Measurements from ENCODE around the gene STARD9. TPM values are rescaled to one million over a fixed set of nuclear protein-coding genes. Genes with fewer than 3 reads are reported as not detected.

The STARD9 gene
- total RNA-seq = 9.8 TPM
- under 1 TPM; 0.07 to 0.24 (median 0.14) TPM for polyA plus RNA-seq

- H3K36me3 ChIP-seq (ENCODE audit: control insufficient read depth, insufficient read depth, low read length) = no peaks in the 10 kb centered on the region
- Mint-ChIP-seq H3K4me1 (peaks cover 9 to 37% (median 15%) of the 10 kb centered on the region in 4 donors), H3K9me3 (no peaks in the 10 kb centered on the region), H3K36me3 (no peaks in the 10 kb centered on the region), H3K27me3 (peaks cover 21% of the 10 kb centered on the region), H3K27ac (peak within 1 kb of the TSS; percentile 45 to 92 (median 65)), H3K4me3 (peak within 1 kb of the TSS; percentile 84 to 96 (median 92))
- no peaks in the 10 kb centered on the region for H3K27me3 ChIP-seq (ENCODE audit: control insufficient read depth, insufficient read depth, low read length)
- ATAC-seq (ENCODE audit: low read depth in 2 of 2) (peak; percentile 93 to 94), DNase-seq (peak; percentile 89 to 97 (median 93))
- peak within 1 kb of the TSS; percentile 55 for H3K27ac ChIP-seq (ENCODE audit: insufficient read depth, low read length, poor library complexity, severe bottlenecking)
- peak within 1 kb of the TSS; percentile 72 for H3K4me3 ChIP-seq (ENCODE audit: low read depth, low read length)
- no peaks in the 10 kb centered on the region for H3K9me3 ChIP-seq (ENCODE audit: control insufficient read depth in 2 of 2, low read length in 2 of 2)
- H3K4me1 ChIP-seq (ENCODE audit: control insufficient read depth, insufficient read depth, low read length, poor library complexity, severe bottlenecking) = peaks cover 14% of the 10 kb centered on the region
Observed at GRCh38 chr15:42575188-42576039, at the start of gene STARD9. Gene STARD9, plus strand, starts transcription at chr15:42575606. Its CDS starts 110 bp downstream, at chr15:42575716.

GRCh38 chr15:42528970-42529369, 46.4 kb upstream of the STARD9 start:
- H3K4me1 ChIP-seq (ENCODE audit: control insufficient read depth, insufficient read depth, low read length, poor library complexity, severe bottlenecking) = no peaks in the 10 kb centered on the region
- H3K27me3 ChIP-seq (ENCODE audit: control insufficient read depth, insufficient read depth, low read length) = no peaks in the 10 kb centered on the region
- no peak overlapping the region for H3K27ac ChIP-seq (ENCODE audit: insufficient read depth, low read length, poor library complexity, severe bottlenecking)
- H3K36me3 ChIP-seq (ENCODE audit: control insufficient read depth, insufficient read depth, low read length) = peaks cover 27% of the 10 kb centered on the region
- Mint-ChIP-seq H3K4me1 (peaks cover 0 to 4% (median 1%) of the 10 kb centered on the region in 4 donors), H3K27ac (no peak overlapping the region), H3K36me3 (peaks cover 27% of the 10 kb centered on the region), H3K27me3 (no peaks in the 10 kb centered on the region), H3K9me3 (no peaks in the 10 kb centered on the region), H3K4me3 (no peak overlapping the region)
- H3K9me3 ChIP-seq (ENCODE audit: control insufficient read depth in 2 of 2, low read length in 2 of 2) = no peaks in the 10 kb centered on the region
- ATAC-seq (ENCODE audit: low read depth in 2 of 2) (no peak), DNase-seq (no peak)
- no peak overlapping the region for H3K4me3 ChIP-seq (ENCODE audit: low read depth, low read length)

GRCh38 chr15:42533246-42533645, 42.2 kb upstream of the STARD9 start:
- no peaks in the 10 kb centered on the region for H3K27me3 ChIP-seq (ENCODE audit: control insufficient read depth, insufficient read depth, low read length)
- DNase-seq = no peak
- H3K4me3 Mint-ChIP-seq = no peak overlapping the region
- no peak overlapping the region for H3K27ac ChIP-seq (ENCODE audit: insufficient read depth, low read length, poor library complexity, severe bottlenecking)
- H3K36me3 Mint-ChIP-seq = peaks cover 36% of the 10 kb centered on the region
- H3K27ac Mint-ChIP-seq = no peak overlapping the region
- ATAC-seq (ENCODE audit: low read depth in 2 of 2) = no peak
- peaks cover 0 to 14% (median 0%) of the 10 kb centered on the region in 4 donors for H3K4me1 Mint-ChIP-seq
- no peaks in the 10 kb centered on the region for H3K4me1 ChIP-seq (ENCODE audit: control insufficient read depth, insufficient read depth, low read length, poor library complexity, severe bottlenecking)
- no peaks in the 10 kb centered on the region for H3K9me3 ChIP-seq (ENCODE audit: control insufficient read depth in 2 of 2, low read length in 2 of 2)
- H3K4me3 ChIP-seq (ENCODE audit: low read depth, low read length) = no peak overlapping the region
- H3K9me3 Mint-ChIP-seq = peaks cover 0 to 2% (median 0%) of the 10 kb centered on the region in 7 donors
- peaks cover 24% of the 10 kb centered on the region for H3K36me3 ChIP-seq (ENCODE audit: control insufficient read depth, insufficient read depth, low read length)
- H3K27me3 Mint-ChIP-seq = no peaks in the 10 kb centered on the region

- Histone ChIP-seq H3K27ac (ENCODE audit: insufficient read depth, low read length, poor library complexity, severe bottlenecking) (peak overlapping the region; percentile 34), H3K4me1 (ENCODE audit: control insufficient read depth, insufficient read depth, low read length, poor library complexity, severe bottlenecking) (peaks cover 50% of the 10 kb centered on the region), H3K36me3 (ENCODE audit: control insufficient read depth, insufficient read depth, low read length) (peaks cover 28% of the 10 kb centered on the region), H3K27me3 (ENCODE audit: control insufficient read depth, insufficient read depth, low read length) (no peaks in the 10 kb centered on the region), H3K4me3 (ENCODE audit: low read depth, low read length) (peak overlapping the region; percentile 99), H3K9me3 (ENCODE audit: control insufficient read depth in 2 of 2, low read length in 2 of 2) (no peaks in the 10 kb centered on the region)
- Mint-ChIP-seq H3K9me3 (no peaks in the 10 kb centered on the region), H3K4me3 (peak overlapping the region; percentile 3 to 89 (median 8)), H3K27ac (peak overlapping the region; percentile 15 to 98 (median 37)), H3K27me3 (peaks cover 4% of the 10 kb centered on the region), H3K4me1 (peaks cover 24 to 50% (median 41%) of the 10 kb centered on the region in 4 donors), H3K36me3 (peaks cover 22% of the 10 kb centered on the region)
- DNase-seq (no peak), ATAC-seq (ENCODE audit: low read depth in 2 of 2) (no peak)
Observed at GRCh38 chr15:42544853-42545629, 30.4 kb upstream of the STARD9 start.

GRCh38 chr15:42547918-42548248, 27.5 kb upstream of the STARD9 start:
- H3K36me3 Mint-ChIP-seq = peaks cover 15% of the 10 kb centered on the region
- peak overlapping the region; percentile 98 to 100 (median 100) for H3K27ac Mint-ChIP-seq
- Histone ChIP-seq H3K4me3 (ENCODE audit: low read depth, low read length) (peak overlapping the region; percentile 99), H3K4me1 (ENCODE audit: control insufficient read depth, insufficient read depth, low read length, poor library complexity, severe bottlenecking) (peaks cover 62% of the 10 kb centered on the region), H3K27ac (ENCODE audit: insufficient read depth, low read length, poor library complexity, severe bottlenecking) (peak overlapping the region; percentile 82), H3K36me3 (ENCODE audit: control insufficient read depth, insufficient read depth, low read length) (peaks cover 20% of the 10 kb centered on the region), H3K27me3 (ENCODE audit: control insufficient read depth, insufficient read depth, low read length) (no peaks in the 10 kb centered on the region), H3K9me3 (ENCODE audit: control insufficient read depth in 2 of 2, low read length in 2 of 2) (no peaks in the 10 kb centered on the region)
- peaks cover 4% of the 10 kb centered on the region for H3K27me3 Mint-ChIP-seq
- H3K4me3 Mint-ChIP-seq = peak overlapping the region; percentile 89 to 95 (median 92)
- ATAC-seq (ENCODE audit: low read depth in 2 of 2) (peak; percentile 2), DNase-seq (no peak)
- H3K9me3 Mint-ChIP-seq = no peaks in the 10 kb centered on the region
- H3K4me1 Mint-ChIP-seq = peaks cover 26 to 73% (median 55%) of the 10 kb centered on the region in 4 donors

GRCh38 chr15:42548249-42549031, 27.0 kb upstream of the STARD9 start, which contains the start of the genes HAUS2 and LRRC57:
Gene HAUS2, plus strand, starts transcription at chr15:42548838. Its CDS starts 35 bp downstream, at chr15:42548873.
Gene LRRC57, minus strand, starts transcription at chr15:42548793. Its CDS starts 359 bp downstream, at chr15:42548434.
- Mint-ChIP-seq H3K4me3 (peak within 1 kb of the TSS; percentile 89 to 95 (median 92)), H3K36me3 (peaks cover 15% of the 10 kb centered on the region), H3K4me1 (peaks cover 27 to 79% (median 57%) of the 10 kb centered on the region in 4 donors), H3K9me3 (no peaks in the 10 kb centered on the region), H3K27ac (peak within 1 kb of the TSS; percentile 98 to 100 (median 100)), H3K27me3 (peaks cover 4% of the 10 kb centered on the region)
- H3K36me3 ChIP-seq (ENCODE audit: control insufficient read depth, insufficient read depth, low read length) = peaks cover 14% of the 10 kb centered on the region
- no peaks in the 10 kb centered on the region for H3K9me3 ChIP-seq (ENCODE audit: control insufficient read depth in 2 of 2, low read length in 2 of 2)
- peaks cover 62% of the 10 kb centered on the region for H3K4me1 ChIP-seq (ENCODE audit: control insufficient read depth, insufficient read depth, low read length, poor library complexity, severe bottlenecking)
- H3K27me3 ChIP-seq (ENCODE audit: control insufficient read depth, insufficient read depth, low read length) = no peaks in the 10 kb centered on the region
- ATAC-seq (ENCODE audit: low read depth in 2 of 2) (peak; percentile 84 to 86), DNase-seq (peak; percentile 86 to 89 (median 88))
- peak within 1 kb of the TSS; percentile 82 for H3K27ac ChIP-seq (ENCODE audit: insufficient read depth, low read length, poor library complexity, severe bottlenecking)
- H3K4me3 ChIP-seq (ENCODE audit: low read depth, low read length) = peak within 1 kb of the TSS; percentile 99

GRCh38 chr15:42549032-42549491, 26.3 kb upstream of the STARD9 start:
- Mint-ChIP-seq H3K4me1 (peaks cover 31 to 81% (median 63%) of the 10 kb centered on the region in 4 donors), H3K36me3 (peaks cover 15% of the 10 kb centered on the region), H3K27me3 (peaks cover 4% of the 10 kb centered on the region), H3K27ac (peak overlapping the region; percentile 98 to 100 (median 100)), H3K4me3 (peak overlapping the region; percentile 89 to 95 (median 92)), H3K9me3 (no peaks in the 10 kb centered on the region)
- no peaks in the 10 kb centered on the region for H3K9me3 ChIP-seq (ENCODE audit: control insufficient read depth in 2 of 2, low read length in 2 of 2)
- H3K27me3 ChIP-seq (ENCODE audit: control insufficient read depth, insufficient read depth, low read length) = no peaks in the 10 kb centered on the region
- DNase-seq (no peak), ATAC-seq (ENCODE audit: low read depth in 2 of 2) (peak; percentile 38 to 55)
- peak overlapping the region; percentile 82 for H3K27ac ChIP-seq (ENCODE audit: insufficient read depth, low read length, poor library complexity, severe bottlenecking)
- H3K4me1 ChIP-seq (ENCODE audit: control insufficient read depth, insufficient read depth, low read length, poor library complexity, severe bottlenecking) = peaks cover 57% of the 10 kb centered on the region
- peaks cover 8% of the 10 kb centered on the region for H3K36me3 ChIP-seq (ENCODE audit: control insufficient read depth, insufficient read depth, low read length)
- peak overlapping the region; percentile 99 for H3K4me3 ChIP-seq (ENCODE audit: low read depth, low read length)
